IMR-90 (cell line): ENCODE measurements around the gene MGAT5.

Source experiments
- SMC3 ChIP-seq: fragments of 150-350 bp; IDR thresholded peaks from 2 replicates; pipeline ENCODE4 v1.6.1; 2016; ENCODE audit warnings: low read depth, mild to moderate bottlenecking, antibody characterized with exemption, low read length, moderate library complexity
- TF ChIP-seq, protein P1 (sequence below): conservative IDR thresholded peaks from 2 replicates; pipeline ENCODE4 v1.5.1; 2012; ENCODE audit warnings: mild to moderate bottlenecking, low read depth, low read length, improper control_type of control experiment

DNA sequence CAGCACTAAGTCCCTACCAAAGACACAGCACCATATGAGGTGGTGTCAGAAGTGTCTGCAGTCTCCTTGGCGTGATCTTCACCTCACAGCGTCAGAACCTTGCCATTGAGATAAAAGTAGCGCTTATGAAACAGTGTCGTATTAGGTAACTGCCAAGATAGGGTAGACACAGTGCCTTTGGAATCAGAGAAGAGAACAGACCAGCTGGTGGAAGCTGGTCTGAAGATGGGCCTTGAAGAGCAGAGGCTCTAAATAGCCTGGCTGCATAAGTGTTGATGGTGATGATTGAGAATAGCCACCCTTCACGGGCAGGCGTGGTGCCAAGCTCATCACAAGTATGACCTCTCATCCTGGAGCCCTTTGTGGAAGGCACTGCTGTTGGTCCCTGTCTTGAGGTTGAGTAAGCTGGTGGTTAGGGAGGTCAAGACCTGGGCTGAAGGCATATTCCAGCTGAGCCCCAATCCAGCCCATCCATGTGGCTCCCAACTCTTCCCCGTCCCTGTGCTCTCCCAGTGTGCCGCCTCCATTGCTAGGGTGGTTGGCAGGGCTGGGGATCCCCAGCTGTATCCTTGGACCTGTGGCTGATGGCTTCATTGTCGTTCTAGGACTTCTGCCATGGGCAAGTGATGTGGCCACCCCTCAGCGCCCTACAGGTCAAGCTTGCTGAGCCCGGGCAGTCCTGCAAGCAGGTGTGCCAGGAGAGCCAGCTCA, 187.4 kb downstream of the MGAT5 start:
- no peak for TF ChIP-seq SMC3
- TF ChIP-seq, protein P1, sequence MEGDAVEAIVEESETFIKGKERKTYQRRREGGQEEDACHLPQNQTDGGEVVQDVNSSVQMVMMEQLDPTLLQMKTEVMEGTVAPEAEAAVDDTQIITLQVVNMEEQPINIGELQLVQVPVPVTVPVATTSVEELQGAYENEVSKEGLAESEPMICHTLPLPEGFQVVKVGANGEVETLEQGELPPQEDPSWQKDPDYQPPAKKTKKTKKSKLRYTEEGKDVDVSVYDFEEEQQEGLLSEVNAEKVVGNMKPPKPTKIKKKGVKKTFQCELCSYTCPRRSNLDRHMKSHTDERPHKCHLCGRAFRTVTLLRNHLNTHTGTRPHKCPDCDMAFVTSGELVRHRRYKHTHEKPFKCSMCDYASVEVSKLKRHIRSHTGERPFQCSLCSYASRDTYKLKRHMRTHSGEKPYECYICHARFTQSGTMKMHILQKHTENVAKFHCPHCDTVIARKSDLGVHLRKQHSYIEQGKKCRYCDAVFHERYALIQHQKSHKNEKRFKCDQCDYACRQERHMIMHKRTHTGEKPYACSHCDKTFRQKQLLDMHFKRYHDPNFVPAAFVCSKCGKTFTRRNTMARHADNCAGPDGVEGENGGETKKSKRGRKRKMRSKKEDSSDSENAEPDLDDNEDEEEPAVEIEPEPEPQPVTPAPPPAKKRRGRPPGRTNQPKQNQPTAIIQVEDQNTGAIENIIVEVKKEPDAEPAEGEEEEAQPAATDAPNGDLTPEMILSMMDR, result no peak
